Naive thymus-derived CD4-positive, alpha-beta T cell (primary cell): Measurements from ENCODE around the gene SLC12A1. TPM values are rescaled to one million over a fixed set of nuclear protein-coding genes. Genes with fewer than 3 reads are reported as not detected.
A peak's percentile ranks its signal among the peaks of the same experiment; 100 is the strongest.

Source experiments
- ATAC-seq: fragments of 150-1000 bp; cut with Tn5 transposase; 2 replicates; pipeline ENCODE4 v1.10.0; 2021; ENCODE audit warnings: mild to moderate bottlenecking, moderate library complexity
- CTCF ChIA-PET: fragments of 350-600 bp; sonication (Branson Sonifier 250); formaldehyde crosslinking; loops from one replicate; lab custom pipeline; 2021; ENCODE audit warnings: antibody characterized with exemption; lab: Charles Lee
- POLR2A ChIA-PET: fragments of 350-600 bp; sonication (Branson Sonifier 250); formaldehyde crosslinking; loops from one replicate; lab custom pipeline; 2021; ENCODE audit warnings: antibody characterized with exemption, inconsistent platforms; lab: Charles Lee
- DNase-seq, 9 donors: peaks; one replicate each; pipeline versions ENCODE4 v3.0.0 to v3.0.0-alpha.2; 2020 to 2022; ENCODE audit warnings: mixed read lengths in 1 of 9
- H3K27ac ChIP-seq: one replicate; pipeline ENCODE4 v1.7.0; 2013; ENCODE audit warnings: mild to moderate bottlenecking, low read depth, low read length, moderate library complexity
- H3K27me3 ChIP-seq, 2 donors: one replicate each; pipeline ENCODE4 v1.7.0; 2013; ENCODE audit warnings: low read length in 2 of 2, mild to moderate bottlenecking in 2 of 2, moderate library complexity in 2 of 2; ENCODE audit not compliant: control insufficient read depth in 2 of 2, insufficient read depth in 2 of 2
- H3K36me3 ChIP-seq, 3 experiments: 1 replicate in 2 of 3; 2 replicates in 1 of 3; pipeline ENCODE4 v1.7.0; 2013; ENCODE audit warnings: low read length in 3 of 3, mild to moderate bottlenecking in 3 of 3, moderate library complexity in 1 of 3; ENCODE audit not compliant: insufficient read depth in 3 of 3, control insufficient read depth in 2 of 3
- H3K4me1 ChIP-seq, 2 donors: one replicate each; pipeline ENCODE4 v1.7.0; 2013; ENCODE audit warnings: low read length in 2 of 2, mild to moderate bottlenecking in 2 of 2, moderate library complexity in 1 of 2; ENCODE audit not compliant: control insufficient read depth in 2 of 2, insufficient read depth in 2 of 2
- H3K4me3 ChIP-seq: 2 replicates; pipeline ENCODE4 v1.7.0; 2013; ENCODE audit warnings: mild to moderate bottlenecking, low read length
- H3K9me3 ChIP-seq, 3 experiments: 1 replicate in 2 of 3; 2 replicates in 1 of 3; pipeline ENCODE4 v1.7.0; 2013; ENCODE audit warnings: low read length in 3 of 3; ENCODE audit not compliant: control insufficient read depth in 2 of 3
- H3K27ac Mint-ChIP-seq, 9 donors: one replicate each; pipeline ENCODE4 v1.8.0; 2020 to 2022; ENCODE audit warnings: mixed read lengths in 9 of 9, mild to moderate bottlenecking in 8 of 9, moderate library complexity in 5 of 9, inconsistent platforms in 2 of 9
- H3K27me3 Mint-ChIP-seq, 5 donors: one replicate each; pipeline ENCODE4 v1.8.0; 2021 to 2022; ENCODE audit warnings: mixed read lengths in 5 of 5, mild to moderate bottlenecking in 1 of 5
- H3K36me3 Mint-ChIP-seq, 5 donors: one replicate each; pipeline ENCODE4 v1.8.0; 2020 to 2022; ENCODE audit warnings: mixed read lengths in 5 of 5, mild to moderate bottlenecking in 3 of 5, inconsistent platforms in 1 of 5
- H3K4me1 Mint-ChIP-seq, 7 donors: one replicate each; pipeline ENCODE4 v1.8.0; 2020 to 2022; ENCODE audit warnings: mixed read lengths in 7 of 7, mild to moderate bottlenecking in 3 of 7, inconsistent platforms in 1 of 7
- H3K4me3 Mint-ChIP-seq, 10 donors: one replicate each; pipeline ENCODE4 v1.8.0; 2020 to 2022; ENCODE audit warnings: mild to moderate bottlenecking in 10 of 10, mixed read lengths in 10 of 10, moderate library complexity in 6 of 10, inconsistent platforms in 2 of 10
- H3K9me3 Mint-ChIP-seq, 11 donors: one replicate each; pipeline ENCODE4 v1.8.0; 2020 to 2022; ENCODE audit warnings: mixed read lengths in 11 of 11, mild to moderate bottlenecking in 4 of 11, inconsistent platforms in 1 of 11, moderate library complexity in 1 of 11
- intact Hi-C, 2 donors: fragments of 100-400 bp; cut with micrococcal nuclease; formaldehyde crosslinking; loops; one replicate each; pipeline ENCODE4 v1.15.1; 2023
- polyA plus RNA-seq, 2 donors: library from polyadenylated mRNA; unstranded; fragments of 300-500 nt; fragmentation: Illumina TruSeq; gene quantifications; one replicate each; pipeline ENCODE4 v1.2.3, GENCODE V29; 2021
- total RNA-seq, 6 experiments: library from RNA in 5 of 6; stranded (reverse) in 5 of 6; gene quantifications; 1 replicate in 5 of 6; 2 replicates in 1 of 6; pipeline ENCODE4 v1.2.3 and lab custom pipeline; 2021 to 2026

The SLC12A1 gene
- total and polyA plus RNA-seq, 7 experiments from 2014 or later = not detected

GRCh38 chr15:48177383-48177765 is 28.7 kb upstream of the SLC12A1 start:
- peaks cover 8 to 35% (median 16%) of the 10 kb centered on the region in 7 donors for H3K4me1 Mint-ChIP-seq
- no peaks in the 10 kb centered on the region for H3K36me3 ChIP-seq
- peak overlapping the region; percentile 63 to 96 (median 87) for H3K27ac Mint-ChIP-seq
- H3K9me3 ChIP-seq = no peaks in the 10 kb centered on the region
- no peaks in the 10 kb centered on the region for H3K4me1 ChIP-seq
- H3K9me3 Mint-ChIP-seq = peaks cover 0 to 14% (median 4%) of the 10 kb centered on the region in 11 donors
- CTCF ChIA-PET = no interaction called here
- peaks cover 0 to 15% (median 8%) of the 10 kb centered on the region in 5 donors for H3K36me3 Mint-ChIP-seq
- POLR2A ChIA-PET = no interaction called here
- ATAC-seq = peak; percentile 66
- DNase-seq = peak in 6 of 9 donors; percentile 2 to 41 (median 18)
- H3K27me3 ChIP-seq = no peaks in the 10 kb centered on the region
- H3K27me3 Mint-ChIP-seq = peaks cover 15 to 28% (median 21%) of the 10 kb centered on the region in 5 donors
- peak overlapping the region; percentile 65 for H3K27ac ChIP-seq
- intact Hi-C loops = loop anchor here in 1 of 2 donors (5.0 kb wide), 2 partner anchors 155 to 1445 kb away; partner anchors contain the start of genes DTWD1, DUT and FAM227B
- H3K4me3 Mint-ChIP-seq = peak overlapping the region; percentile 89 to 96 (median 92)
- peak overlapping the region; percentile 68 for H3K4me3 ChIP-seq

- Mint-ChIP-seq H3K9me3 (peaks cover 0 to 13% (median 2%) of the 10 kb centered on the region in 11 donors), H3K4me3 (peak within 1 kb of the TSS; percentile 89 to 96 (median 92)), H3K4me1 (peaks cover 8 to 35% (median 16%) of the 10 kb centered on the region in 7 donors), H3K27ac (peak within 1 kb of the TSS; percentile 63 to 96 (median 87)), H3K36me3 (peaks cover 0 to 13% (median 8%) of the 10 kb centered on the region in 5 donors), H3K27me3 (peaks cover 20 to 28% (median 23%) of the 10 kb centered on the region in 5 donors)
- Histone ChIP-seq H3K27me3 (no peaks in the 10 kb centered on the region), H3K27ac (peak within 1 kb of the TSS; percentile 65), H3K36me3 (no peaks in the 10 kb centered on the region), H3K4me3 (peak within 1 kb of the TSS; percentile 68), H3K9me3 (no peaks in the 10 kb centered on the region), H3K4me1 (no peaks in the 10 kb centered on the region)
- intact Hi-C loops = loop anchor here in 1 of 2 donors (5.0 kb wide), 2 partner anchors 154 to 1444 kb away; partner anchors contain the start of genes DTWD1, DUT and FAM227B
- CTCF ChIA-PET = no interaction called here
- peak; percentile 80 for ATAC-seq
- POLR2A ChIA-PET = interaction anchor here (0.6 kb wide), 1 partner anchor 65 kb away, joined by 3 read pairs; no protein-coding TSS in a partner anchor
- DNase-seq = peak; percentile 35 to 70 (median 60)
Observed at GRCh38 chr15:48177766-48178647, 28.1 kb upstream of the SLC12A1 start, which contains the start of gene MYEF2. Gene MYEF2, minus strand, starts transcription at chr15:48178295. Its CDS starts 58 bp downstream, at chr15:48178237.

- H3K4me3 Mint-ChIP-seq = peak overlapping the region; percentile 31 to 92 (median 68)
- ChIA-PET CTCF (no interaction called here), POLR2A (no interaction called here)
- peaks cover 21 to 28% (median 26%) of the 10 kb centered on the region in 5 donors for H3K27me3 Mint-ChIP-seq
- H3K36me3 ChIP-seq = no peaks in the 10 kb centered on the region
- H3K4me1 Mint-ChIP-seq = peaks cover 8 to 29% (median 16%) of the 10 kb centered on the region in 7 donors
- DNase-seq (no peak), ATAC-seq (no peak)
- H3K27ac Mint-ChIP-seq = no peak overlapping the region
- intact Hi-C loops = loop anchor here in 1 of 2 donors (5.0 kb wide), 2 partner anchors 154 to 1444 kb away; partner anchors contain the start of genes DTWD1, DUT and FAM227B
- H3K4me1 ChIP-seq = no peaks in the 10 kb centered on the region
- no peak overlapping the region for H3K27ac ChIP-seq
- H3K27me3 ChIP-seq = no peaks in the 10 kb centered on the region
- peaks cover 0 to 9% (median 2%) of the 10 kb centered on the region in 5 donors for H3K36me3 Mint-ChIP-seq
- H3K9me3 Mint-ChIP-seq = peaks cover 0 to 7% (median 0%) of the 10 kb centered on the region in 11 donors
- H3K9me3 ChIP-seq = no peaks in the 10 kb centered on the region
- peak overlapping the region; percentile 68 for H3K4me3 ChIP-seq
Observed at GRCh38 chr15:48178648-48178931, 27.5 kb upstream of the SLC12A1 start.

- POLR2A ChIA-PET = no interaction called here
Observed at GRCh38 chr15:48182749-48183148, 23.4 kb upstream of the SLC12A1 start.

GRCh38 chr15:48185529-48185928 is 20.6 kb upstream of the SLC12A1 start:
- Histone ChIP-seq H3K4me1 (no peaks in the 10 kb centered on the region), H3K36me3 (no peaks in the 10 kb centered on the region), H3K9me3 (no peaks in the 10 kb centered on the region), H3K27me3 (no peaks in the 10 kb centered on the region), H3K27ac (no peak overlapping the region), H3K4me3 (no peak overlapping the region)
- Mint-ChIP-seq H3K4me1 (peaks cover 0 to 2% (median 0%) of the 10 kb centered on the region in 7 donors), H3K9me3 (peaks cover 0 to 3% (median 0%) of the 10 kb centered on the region in 11 donors), H3K4me3 (no peak overlapping the region), H3K27me3 (peaks cover 25 to 54% (median 40%) of the 10 kb centered on the region in 5 donors), H3K27ac (no peak overlapping the region), H3K36me3 (no peaks in the 10 kb centered on the region)
- POLR2A ChIA-PET = no interaction called here
- intact Hi-C loops = no loop called here
- DNase-seq = no peak
- ATAC-seq = no peak
- CTCF ChIA-PET = no interaction called here

More at GRCh38 chr15:48182749-48183148, 23.4 kb upstream of the SLC12A1 start:
- peaks cover 0 to 3% (median 0%) of the 10 kb centered on the region in 11 donors for H3K9me3 Mint-ChIP-seq
- no peak overlapping the region for H3K4me3 Mint-ChIP-seq
- H3K4me3 ChIP-seq = no peak overlapping the region
- H3K27me3 Mint-ChIP-seq = peaks cover 27 to 53% (median 36%) of the 10 kb centered on the region in 5 donors
- peaks cover 0 to 2% (median 0%) of the 10 kb centered on the region in 7 donors for H3K4me1 Mint-ChIP-seq
- ATAC-seq (no peak), DNase-seq (no peak)
- no peaks in the 10 kb centered on the region for H3K9me3 ChIP-seq
- H3K36me3 Mint-ChIP-seq = no peaks in the 10 kb centered on the region
- no peaks in the 10 kb centered on the region for H3K27me3 ChIP-seq
- no peak overlapping the region for H3K27ac ChIP-seq
- CTCF ChIA-PET = no interaction called here
- H3K27ac Mint-ChIP-seq = no peak overlapping the region
- H3K36me3 ChIP-seq = no peaks in the 10 kb centered on the region
- H3K4me1 ChIP-seq = no peaks in the 10 kb centered on the region
- intact Hi-C loops = no loop called here

- intact Hi-C loops = no loop called here
- H3K9me3 Mint-ChIP-seq = peaks cover 0 to 5% (median 3%) of the 10 kb centered on the region in 11 donors
- ChIA-PET POLR2A (no interaction called here), CTCF (no interaction called here)
- H3K27me3 ChIP-seq = no peaks in the 10 kb centered on the region
- DNase-seq (no peak), ATAC-seq (no peak)
- peaks cover 29 to 61% (median 41%) of the 10 kb centered on the region in 5 donors for H3K27me3 Mint-ChIP-seq
- no peak overlapping the region for H3K4me3 ChIP-seq
- H3K9me3 ChIP-seq = no peaks in the 10 kb centered on the region
- no peaks in the 10 kb centered on the region for H3K36me3 ChIP-seq
- no peaks in the 10 kb centered on the region for H3K4me1 ChIP-seq
- no peak overlapping the region for H3K27ac ChIP-seq
- no peak overlapping the region for H3K27ac Mint-ChIP-seq
- H3K36me3 Mint-ChIP-seq = no peaks in the 10 kb centered on the region
- H3K4me1 Mint-ChIP-seq = peaks cover 0 to 2% (median 0%) of the 10 kb centered on the region in 7 donors
- no peak overlapping the region for H3K4me3 Mint-ChIP-seq
Observed at GRCh38 chr15:48186271-48186670, 19.8 kb upstream of the SLC12A1 start.
